PC-9 (cell line): ENCODE results near the gene CDC26. TPM values are rescaled to one million over a fixed set of nuclear protein-coding genes. Genes with fewer than 3 reads are reported as not detected.

Experiments used
- BruUV-seq: library from RNA; stranded (reverse); fragments of 400-500 nt; replicated peaks from 2 replicates; lab custom pipeline; 2021; lab: Mats Ljungman, UMichigan
- CTCF ChIA-PET: fragments of 300-600 bp; sonication (Branson Sonifier 250); formaldehyde crosslinking; loops from one replicate; lab custom pipeline; 2022; ENCODE audit warnings: antibody characterized with exemption; lab: Charles Lee
- POLR2A ChIA-PET: fragments of 300-600 bp; sonication (Branson Sonifier 250); formaldehyde crosslinking; loops from one replicate; lab custom pipeline; 2022; ENCODE audit warnings: antibody characterized with exemption; ENCODE audit not compliant: unreplicated experiment; lab: Charles Lee
- DNase-seq, 2 experiments: peaks; one replicate each; pipeline versions ENCODE4 v3.0.0 to v3.0.0-alpha.2; 2015 to 2022; ENCODE audit warnings: mixed read lengths in 1 of 2
- H2AFZ ChIP-seq: fragments of 200-600 bp; sonication (generic); 2 replicates; pipeline ENCODE4 v1.8.1; 2017; ENCODE audit warnings: antibody characterized with exemption
- H3F3A ChIP-seq: fragments of 200-600 bp; sonication (generic); 2 replicates; pipeline ENCODE4 v1.8.1; 2017; ENCODE audit warnings: antibody characterized with exemption, mild to moderate bottlenecking, low read depth; ENCODE audit not compliant: insufficient read depth
- H3K27ac ChIP-seq: fragments of 200-600 bp; sonication (generic); 2 replicates; pipeline ENCODE4 v1.6.1; 2016; ENCODE audit warnings: mixed run types
- H3K27me3 ChIP-seq: fragments of 200-600 bp; sonication (generic); 2 replicates; pipeline ENCODE4 v1.6.1; 2016; ENCODE audit warnings: low read depth, mixed run types; ENCODE audit not compliant: insufficient read depth
- H3K36me3 ChIP-seq: fragments of 200-600 bp; sonication (generic); 2 replicates; pipeline ENCODE4 v1.6.1; 2016; ENCODE audit warnings: low read depth, mixed run types
- H3K4me1 ChIP-seq: fragments of 200-600 bp; sonication (generic); replicated peaks from 2 replicates; pipeline ENCODE4 v1.6.1; 2016; ENCODE audit warnings: mixed run types; ENCODE audit not compliant: insufficient read depth
- H3K4me2 ChIP-seq: fragments of 200-600 bp; sonication (generic); 2 replicates; pipeline ENCODE4 v1.6.1; 2017; ENCODE audit warnings: mixed run types
- H3K4me3 ChIP-seq: fragments of 200-600 bp; sonication (generic); 2 replicates; pipeline ENCODE4 v1.6.1; 2016; ENCODE audit warnings: mixed run types
- H3K79me2 ChIP-seq: fragments of 200-600 bp; sonication (generic); 2 replicates; pipeline ENCODE4 v1.6.1; 2017; ENCODE audit warnings: low read depth, mixed run types
- H3K9me2 ChIP-seq: fragments of 200-600 bp; sonication (generic); 2 replicates; pipeline ENCODE4 v1.8.1; 2017; ENCODE audit warnings: mild to moderate bottlenecking; ENCODE audit not compliant: insufficient read depth
- H3K9me3 ChIP-seq: fragments of 200-600 bp; sonication (generic); 2 replicates; pipeline ENCODE4 v1.8.1; 2016; ENCODE audit warnings: low read depth; ENCODE audit not compliant: insufficient read depth
- H4K20me1 ChIP-seq: fragments of 200-600 bp; sonication (generic); 2 replicates; pipeline ENCODE4 v1.8.1; 2017; ENCODE audit not compliant: insufficient read depth
- CTCF ChIP-seq: fragments of 200-600 bp; sonication (generic); conservative IDR thresholded peaks from 2 replicates; pipeline ENCODE4 v1.6.1; 2017; ENCODE audit warnings: mixed run types, antibody characterized with exemption, mild to moderate bottlenecking, moderate library complexity
- EZH2 ChIP-seq: fragments of 200-600 bp; sonication (generic); IDR thresholded peaks from 2 replicates; pipeline ENCODE4 v1.8.0; 2017; ENCODE audit warnings: antibody characterized with exemption, low read depth
- intact Hi-C: fragments of 100-400 bp; cut with micrococcal nuclease; formaldehyde crosslinking; loops from one replicate; pipeline ENCODE4 v1.10.0; 2022; ENCODE audit not compliant: unreplicated experiment
- total RNA-seq: library from RNA; stranded (reverse); gene quantifications from 2 replicates; pipeline ENCODE4 v1.2.3, GENCODE V29; 2021

CDC26 gene
- total RNA-seq, 1 experiment from 2014 or later = 43.4 TPM

DNA sequence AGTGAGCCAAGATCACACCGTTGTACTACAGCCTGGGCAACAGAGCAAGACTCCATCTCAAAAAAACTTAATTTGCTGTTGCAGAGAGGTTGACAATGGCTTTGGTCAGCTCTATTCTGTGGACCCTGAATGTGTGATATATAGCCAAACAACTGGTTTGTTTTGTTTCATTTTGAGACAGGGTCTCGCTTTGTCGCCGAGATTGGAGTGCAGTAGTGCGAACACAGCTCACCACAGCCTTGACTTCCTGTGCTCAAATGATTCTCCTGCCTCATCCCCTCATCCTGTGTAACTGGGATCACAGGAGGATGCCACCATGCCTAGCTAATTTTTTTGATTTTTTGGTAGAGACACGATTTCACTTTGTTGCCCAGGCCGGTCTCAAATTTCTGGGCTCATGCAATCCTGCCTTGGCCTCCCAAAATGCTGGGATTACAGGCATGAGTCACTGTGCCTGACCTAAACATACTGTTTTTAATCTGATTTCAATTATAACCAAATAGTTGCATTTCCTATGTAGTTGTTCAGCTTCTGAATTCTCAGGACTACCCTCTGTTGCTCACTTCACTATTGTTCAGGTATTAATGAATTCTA is 18.0 kb upstream of the CDC26 start:
- POLR2A ChIA-PET = interaction anchor here (0.8 kb wide), 1 partner anchor 69 kb away, joined by 11 read pairs; no protein-coding TSS in a partner anchor
- no TSS peak for BruUV-seq
- Histone ChIP-seq H3K27me3 (no peaks in the 10 kb centered on the region), H3F3A (peaks cover 13% of the 10 kb centered on the region; the same call in 1 of the 2 replicates), H3K4me2 (no peak overlapping the region), H3K4me1 (no peaks in the 10 kb centered on the region), H3K9me3 (no peaks in the 10 kb centered on the region), H3K36me3 (peaks cover 21% of the 10 kb centered on the region), H3K27ac (no peak overlapping the region), H3K9me2 (no peaks in the 10 kb centered on the region), H4K20me1 (no peaks in the 10 kb centered on the region), H3K79me2 (no peaks in the 10 kb centered on the region), H3K4me3 (no peak overlapping the region), H2AFZ (no peak overlapping the region)
- intact Hi-C loops = no loop called here
- CTCF ChIA-PET = no interaction called here
- DNase-seq = no peak
- TF ChIP-seq EZH2 = no peak
- no peak for TF ChIP-seq CTCF

GRCh38 chr9:113290052-113290607 is 14.8 kb upstream of the CDC26 start:
- Histone ChIP-seq H3K9me3 (no peaks in the 10 kb centered on the region), H3K79me2 (no peaks in the 10 kb centered on the region), H3F3A (peaks cover 9% of the 10 kb centered on the region; the same call in 1 of the 2 replicates), H3K4me3 (no peak overlapping the region), H3K36me3 (peaks cover 44% of the 10 kb centered on the region), H3K9me2 (no peaks in the 10 kb centered on the region), H3K27ac (no peak overlapping the region), H2AFZ (no peak overlapping the region), H3K4me2 (no peak overlapping the region), H4K20me1 (no peaks in the 10 kb centered on the region), H3K27me3 (no peaks in the 10 kb centered on the region), H3K4me1 (no peaks in the 10 kb centered on the region)
- intact Hi-C loops = no loop called here
- no TSS peak for BruUV-seq
- TF ChIP-seq EZH2 (no peak), CTCF (no peak)
- ChIA-PET POLR2A (interaction anchor here (0.6 to 0.7 kb wide), 2 partner anchors 11 to 111 kb away, joined by 6 read pairs; partner anchors contain the start of gene ALAD), CTCF (interaction anchor here (0.7 kb wide), 1 partner anchor 1391 kb away, joined by 5 read pairs; no protein-coding TSS in a partner anchor)
- DNase-seq = no peak

GRCh38 chr9:113289091-113289490 is 13.7 kb upstream of the CDC26 start:
- Histone ChIP-seq H3F3A (peaks cover 8% of the 10 kb centered on the region; the same call in 1 of the 2 replicates), H2AFZ (no peak overlapping the region), H3K4me3 (no peak overlapping the region), H3K4me2 (no peak overlapping the region), H3K9me3 (no peaks in the 10 kb centered on the region), H4K20me1 (no peaks in the 10 kb centered on the region), H3K79me2 (no peaks in the 10 kb centered on the region), H3K36me3 (peaks cover 53% of the 10 kb centered on the region), H3K9me2 (no peaks in the 10 kb centered on the region), H3K27ac (no peak overlapping the region), H3K4me1 (no peaks in the 10 kb centered on the region), H3K27me3 (no peaks in the 10 kb centered on the region)
- no peak for DNase-seq
- no peak for TF ChIP-seq CTCF
- TF ChIP-seq EZH2 = no peak
- CTCF ChIA-PET = no interaction called here
- intact Hi-C loops = no loop called here
- POLR2A ChIA-PET = no interaction called here
- BruUV-seq = no TSS peak
